Endothelial cell of umbilical vein (primary cell): ENCODE measurements around the gene C8A.

Experiments
- EZH2 ChIP-seq: IDR thresholded peaks from 2 replicates; pipeline ENCODE4 v1.6.1; 2012; ENCODE audit warnings: borderline replicate concordance, low read depth, mild to moderate bottlenecking, moderate library complexity, low read length, inconsistent platforms; ENCODE audit not compliant: severe bottlenecking
- FOS ChIP-seq: IDR thresholded peaks from 2 replicates; pipeline ENCODE4 v1.6.1; 2011; ENCODE audit warnings: mild to moderate bottlenecking, low read length, moderate library complexity, borderline replicate concordance; ENCODE audit not compliant: insufficient read depth
- JUN ChIP-seq: IDR thresholded peaks from 2 replicates; pipeline ENCODE4 v1.6.1; 2011; ENCODE audit warnings: borderline replicate concordance, low read depth; ENCODE audit not compliant: insufficient read length, insufficient read depth
- MAX ChIP-seq: IDR thresholded peaks from 2 replicates; pipeline ENCODE4 v1.6.1; 2011; ENCODE audit not compliant: insufficient read depth, insufficient read length
- TF ChIP-seq, protein P1 (sequence below), 2 donors: IDR thresholded peaks; 1 replicate in 1 of 2; 2 replicates in 1 of 2; pipeline ENCODE4 v1.5.1; 2011; ENCODE audit warnings: low read length in 2 of 2, mild to moderate bottlenecking in 2 of 2, moderate library complexity in 2 of 2, control low read depth in 1 of 2, inconsistent platforms in 1 of 2, low read depth in 1 of 2; ENCODE audit not compliant: insufficient read depth in 1 of 2; ENCODE audit errors: extremely low read depth in 1 of 2

GRCh38 chr1:56811331-56811730, 43.3 kb upstream of the C8A start:
- TF ChIP-seq MAX (no peak), JUN (no peak), EZH2 (no peak), FOS (no peak)
- TF ChIP-seq, protein P1, sequence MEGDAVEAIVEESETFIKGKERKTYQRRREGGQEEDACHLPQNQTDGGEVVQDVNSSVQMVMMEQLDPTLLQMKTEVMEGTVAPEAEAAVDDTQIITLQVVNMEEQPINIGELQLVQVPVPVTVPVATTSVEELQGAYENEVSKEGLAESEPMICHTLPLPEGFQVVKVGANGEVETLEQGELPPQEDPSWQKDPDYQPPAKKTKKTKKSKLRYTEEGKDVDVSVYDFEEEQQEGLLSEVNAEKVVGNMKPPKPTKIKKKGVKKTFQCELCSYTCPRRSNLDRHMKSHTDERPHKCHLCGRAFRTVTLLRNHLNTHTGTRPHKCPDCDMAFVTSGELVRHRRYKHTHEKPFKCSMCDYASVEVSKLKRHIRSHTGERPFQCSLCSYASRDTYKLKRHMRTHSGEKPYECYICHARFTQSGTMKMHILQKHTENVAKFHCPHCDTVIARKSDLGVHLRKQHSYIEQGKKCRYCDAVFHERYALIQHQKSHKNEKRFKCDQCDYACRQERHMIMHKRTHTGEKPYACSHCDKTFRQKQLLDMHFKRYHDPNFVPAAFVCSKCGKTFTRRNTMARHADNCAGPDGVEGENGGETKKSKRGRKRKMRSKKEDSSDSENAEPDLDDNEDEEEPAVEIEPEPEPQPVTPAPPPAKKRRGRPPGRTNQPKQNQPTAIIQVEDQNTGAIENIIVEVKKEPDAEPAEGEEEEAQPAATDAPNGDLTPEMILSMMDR (IDR thresholded peaks at IDR 0.05; ENCODE audit: extremely low read depth in 1 of 2, insufficient read depth in 1 of 2, low read depth in 1 of 2, low read length in 2 of 2): no peak
